ENCODE data around the gene EME1.

EME1 gene

DNA sequence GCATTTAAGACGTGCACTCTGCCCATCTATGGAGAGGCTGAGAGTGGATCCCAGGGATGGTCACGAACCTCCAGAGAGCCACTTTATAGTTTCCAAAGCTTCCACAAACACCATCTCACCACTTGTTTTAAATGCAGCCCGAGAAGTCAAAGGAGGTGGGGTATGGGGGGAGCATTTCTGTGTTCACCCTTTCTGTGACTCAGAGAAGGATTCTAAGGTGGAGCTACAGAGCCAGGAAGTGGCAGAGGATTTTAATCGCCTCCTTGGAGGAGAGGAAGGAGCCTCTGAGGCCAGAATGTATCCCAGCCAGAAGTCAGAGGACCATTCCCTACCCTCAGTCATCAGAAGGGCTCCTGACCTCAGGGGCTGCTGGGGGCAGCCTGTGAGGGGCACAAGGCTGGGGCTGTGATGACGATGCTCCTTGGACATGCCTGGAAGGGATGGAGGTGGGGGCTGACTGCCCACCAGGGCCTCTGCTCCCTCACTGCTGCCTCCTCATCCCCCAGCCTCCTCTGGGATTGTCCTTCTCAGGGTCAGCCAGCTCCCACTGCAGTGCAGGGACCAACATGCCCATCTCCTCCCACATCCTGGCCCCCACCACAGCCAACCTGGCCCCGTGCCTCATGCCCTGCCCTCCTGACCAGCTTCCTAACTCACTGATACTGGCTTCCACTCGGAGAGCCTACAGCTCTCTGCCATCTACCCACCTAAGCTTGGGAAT, 24.3 kb upstream of the EME1 start:
- DNase-seq = no peak

DNA sequence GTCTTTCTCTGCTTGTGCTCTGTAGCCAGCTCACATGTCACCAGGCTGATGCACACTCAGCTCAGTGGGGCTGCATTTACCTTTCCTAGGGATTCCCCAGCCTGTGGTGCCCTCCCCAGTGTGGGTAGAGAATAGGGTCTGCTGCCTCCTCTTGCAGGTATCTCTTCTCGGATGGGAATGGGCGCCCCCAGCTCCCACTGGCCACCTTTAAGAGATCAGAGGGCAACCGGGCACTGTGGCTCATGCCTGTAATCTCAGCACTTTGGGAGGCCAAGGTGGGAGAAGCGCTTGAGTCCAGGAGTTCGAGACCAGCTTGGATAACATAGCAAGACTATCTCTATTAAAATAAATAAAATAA, 23.8 kb upstream of the EME1 start:
- no peak for DNase-seq

DNA sequence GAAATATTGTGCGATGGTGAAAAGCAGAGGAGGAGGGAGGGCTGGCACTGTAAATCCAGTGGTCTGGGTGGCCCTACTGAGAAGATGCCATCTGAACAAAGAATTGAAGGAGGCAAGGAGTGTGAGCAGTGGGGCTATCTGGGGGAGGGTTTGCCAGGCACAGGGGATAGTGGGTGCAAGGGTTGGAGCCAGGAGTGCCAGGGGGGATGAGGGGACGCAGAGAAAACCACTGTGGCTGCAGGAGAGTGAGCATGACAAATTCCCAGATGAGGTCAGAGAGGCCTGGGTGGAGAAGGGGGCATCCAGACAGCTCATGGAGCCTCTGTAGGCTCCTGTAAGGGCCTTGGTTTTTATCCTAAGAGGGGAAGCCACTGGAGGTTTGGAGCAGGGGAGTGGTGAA, 22.3 kb upstream of the EME1 start:
- DNase-seq = no peak

DNA sequence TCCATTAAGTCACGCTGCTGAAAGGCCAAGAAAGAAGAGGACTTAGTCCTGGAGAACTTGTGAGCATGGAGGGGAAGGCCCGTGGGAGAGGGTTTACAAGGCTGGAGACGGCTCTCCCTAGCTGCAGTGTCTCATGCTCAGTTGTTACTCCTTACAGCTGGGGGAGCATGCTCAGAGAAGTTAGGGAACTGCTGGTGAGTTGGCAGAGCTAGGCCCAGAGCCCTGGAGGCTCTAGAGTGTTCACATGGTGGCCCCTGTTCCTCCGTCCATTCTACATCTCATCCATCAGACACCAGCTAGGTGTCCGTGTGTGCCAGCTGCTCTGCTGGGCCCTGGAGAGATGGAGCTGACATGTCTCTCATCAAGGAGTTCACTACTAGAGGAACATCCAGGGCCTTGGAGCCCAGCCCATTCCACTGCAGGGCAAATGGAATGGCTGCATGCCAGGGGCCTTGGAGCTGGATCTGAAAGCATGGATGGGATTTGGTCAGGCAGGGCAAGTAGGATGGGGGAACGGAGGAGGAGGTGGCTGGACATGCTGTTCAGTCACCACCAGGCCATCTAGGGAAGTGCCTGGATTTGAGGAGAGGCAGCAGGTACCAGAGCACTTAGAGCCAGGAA, 20.8 kb upstream of the EME1 start:
- no peak for DNase-seq

DNA sequence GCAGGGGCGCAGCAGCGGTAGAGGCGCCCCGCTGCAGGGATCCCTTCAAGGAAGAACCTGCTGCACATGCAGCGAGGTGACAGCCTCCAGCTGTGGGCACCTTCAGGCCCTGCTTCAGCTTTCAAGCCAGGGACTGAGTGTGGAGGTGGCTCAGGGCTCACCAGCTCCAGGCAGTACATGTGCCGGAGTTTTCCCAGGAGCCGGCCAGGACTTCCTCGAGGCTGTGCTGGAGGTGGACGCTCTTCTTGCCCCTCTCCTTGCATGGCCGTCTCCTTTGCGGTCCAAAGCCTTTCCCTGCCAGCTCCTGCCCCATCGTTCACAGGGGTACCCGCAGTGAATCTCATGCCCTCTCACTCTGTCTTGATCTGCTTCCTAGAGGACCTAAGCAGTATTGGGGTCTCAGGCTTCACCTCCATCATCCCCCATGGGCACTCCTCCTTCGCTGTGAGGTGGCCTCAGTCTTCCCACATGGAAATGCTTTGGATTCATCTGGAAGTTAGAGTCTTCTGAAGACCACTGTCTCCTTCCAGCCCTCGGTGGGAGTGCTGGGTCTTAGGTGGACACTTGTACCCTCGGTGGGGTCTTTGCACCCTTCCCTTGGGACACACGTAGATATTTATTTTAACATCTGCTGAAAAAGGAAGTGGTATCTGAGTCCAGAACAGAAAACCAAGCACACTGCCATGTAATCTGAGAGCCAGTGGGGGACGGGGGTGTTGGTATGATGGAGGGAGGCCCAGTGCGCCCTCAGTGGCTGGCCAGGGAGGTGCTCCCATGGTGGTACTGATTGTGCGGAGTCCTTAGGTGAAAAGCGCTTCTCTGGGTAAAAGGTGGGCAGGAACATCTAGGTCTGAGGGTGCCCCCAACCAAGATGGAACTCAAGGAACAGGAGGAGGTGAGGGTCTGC, 20.1 kb upstream of the EME1 start:
- DNase-seq = no peak

DNA sequence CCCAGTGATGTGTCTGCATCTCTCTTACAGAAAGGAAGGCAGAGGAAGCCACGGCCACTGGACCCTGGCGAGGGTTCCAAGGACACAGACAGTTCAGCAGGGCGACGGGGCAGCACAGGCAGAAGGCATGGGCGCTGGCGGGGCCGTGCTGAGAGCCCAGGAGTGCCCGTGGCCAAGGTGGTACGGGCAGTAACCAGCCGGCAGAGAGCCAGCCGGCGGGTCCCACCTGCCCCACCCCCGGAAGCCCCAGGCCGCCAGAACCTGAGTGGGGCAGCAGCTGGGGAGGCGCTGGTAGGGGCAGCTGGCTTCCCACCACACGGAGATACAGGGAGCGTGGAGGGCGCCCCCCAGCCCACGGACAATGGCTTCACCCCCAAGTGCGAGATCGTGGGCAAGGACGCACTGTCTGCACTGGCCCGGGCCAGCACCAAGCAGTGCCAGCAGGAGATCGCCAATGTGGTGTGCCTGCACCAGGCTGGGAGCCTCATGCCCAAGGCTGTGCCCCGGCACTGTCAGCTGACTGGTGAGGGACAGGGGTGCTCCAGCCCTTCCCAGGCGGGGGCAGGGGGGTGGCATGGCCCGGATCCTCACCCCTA, 19.3 kb upstream of the EME1 start:
- DNase-seq = no peak

DNA sequence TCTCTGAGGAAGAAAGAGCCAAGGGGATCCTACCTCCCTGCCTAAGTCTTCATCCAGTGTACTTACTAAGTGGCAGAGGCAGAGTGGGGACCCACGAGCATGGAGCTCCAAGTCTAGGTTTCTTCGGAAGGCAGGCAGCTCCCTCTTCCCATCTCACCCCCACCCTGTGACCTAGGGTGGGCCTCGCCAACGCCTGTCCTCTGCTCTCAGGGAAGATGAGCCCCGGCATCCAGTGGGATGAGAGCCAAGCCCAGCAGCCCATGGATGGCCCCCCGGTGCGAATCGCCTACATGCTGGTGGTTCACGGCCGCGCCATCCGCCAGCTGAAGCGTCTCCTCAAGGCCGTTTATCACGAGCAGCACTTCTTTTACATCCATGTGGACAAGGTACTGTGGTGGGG, 18.8 kb upstream of the EME1 start:
- DNase-seq = no peak

DNA sequence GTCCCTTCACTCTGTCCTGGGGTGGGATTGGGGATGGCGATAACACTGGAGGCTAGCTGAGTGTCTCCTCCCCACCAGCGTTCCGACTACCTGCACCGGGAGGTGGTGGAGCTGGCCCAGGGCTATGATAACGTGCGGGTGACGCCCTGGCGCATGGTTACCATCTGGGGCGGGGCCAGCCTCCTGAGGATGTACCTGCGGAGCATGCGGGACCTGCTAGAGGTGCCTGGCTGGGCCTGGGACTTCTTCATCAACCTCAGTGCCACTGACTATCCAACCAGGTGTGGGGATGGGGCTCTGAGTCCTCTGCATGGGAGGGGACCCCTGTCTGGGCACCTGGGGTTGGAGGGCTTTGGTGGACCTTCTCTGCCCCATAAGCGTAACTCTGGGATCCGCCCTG, 18.3 kb upstream of the EME1 start:
- DNase-seq = no peak

DNA sequence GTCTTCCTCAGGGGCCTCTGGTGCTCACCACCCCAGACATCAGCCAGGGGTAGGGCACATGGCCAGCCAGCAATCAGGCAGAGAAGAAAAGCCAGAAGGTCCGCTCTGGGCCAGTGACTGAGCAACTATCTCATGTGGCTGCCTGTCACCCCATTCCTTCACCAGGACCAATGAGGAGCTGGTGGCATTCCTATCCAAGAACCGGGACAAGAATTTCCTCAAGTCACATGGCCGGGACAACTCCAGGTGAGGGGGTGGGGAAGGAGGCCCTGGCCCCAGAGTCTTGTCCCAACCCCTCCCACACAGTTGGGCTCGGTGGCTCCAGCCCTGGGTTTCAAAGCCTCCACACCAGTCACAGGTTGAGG, 17.7 kb upstream of the EME1 start:
- no peak for DNase-seq

DNA sequence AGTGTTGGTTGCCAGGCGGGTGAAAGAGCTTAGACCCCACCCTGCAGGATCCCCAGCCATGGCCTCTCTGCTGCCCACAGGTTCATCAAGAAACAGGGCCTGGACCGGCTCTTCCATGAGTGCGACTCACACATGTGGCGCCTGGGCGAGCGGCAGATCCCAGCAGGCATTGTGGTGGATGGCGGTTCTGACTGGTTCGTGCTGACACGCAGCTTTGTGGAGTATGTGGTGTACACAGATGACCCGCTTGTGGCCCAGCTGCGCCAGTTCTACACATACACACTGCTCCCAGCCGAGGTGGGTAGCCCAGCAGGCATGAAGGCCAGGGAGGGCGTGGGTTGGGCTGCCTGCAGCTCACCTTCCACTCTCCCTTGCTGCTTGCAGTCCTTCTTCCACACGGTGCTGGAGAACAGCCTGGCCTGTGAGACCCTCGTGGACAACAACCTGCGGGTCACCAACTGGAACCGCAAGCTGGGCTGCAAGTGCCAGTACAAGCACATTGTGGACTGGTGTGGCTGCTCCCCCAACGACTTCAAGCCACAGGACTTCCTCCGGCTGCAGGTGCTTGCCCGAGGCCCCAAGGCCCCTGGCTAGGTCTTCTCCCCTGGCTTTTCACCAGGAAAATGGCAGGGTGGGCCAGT, 17.2 kb upstream of the EME1 start:
- no peak for DNase-seq

DNA sequence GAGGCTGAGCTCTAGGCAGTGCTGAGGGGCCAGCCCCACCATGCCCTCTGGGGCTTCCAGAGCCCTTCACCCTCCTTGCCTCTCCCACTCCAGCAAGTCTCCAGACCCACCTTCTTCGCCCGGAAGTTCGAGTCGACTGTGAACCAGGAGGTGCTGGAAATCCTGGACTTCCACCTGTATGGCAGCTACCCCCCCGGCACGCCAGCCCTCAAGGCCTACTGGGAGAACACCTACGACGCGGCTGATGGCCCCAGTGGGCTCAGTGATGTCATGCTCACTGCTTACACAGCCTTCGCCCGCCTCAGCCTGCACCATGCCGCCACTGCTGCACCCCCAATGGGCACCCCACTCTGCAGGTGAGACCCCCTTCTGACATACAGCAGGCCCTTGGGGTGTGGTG, 16.6 kb upstream of the EME1 start:
- no peak for DNase-seq

DNA sequence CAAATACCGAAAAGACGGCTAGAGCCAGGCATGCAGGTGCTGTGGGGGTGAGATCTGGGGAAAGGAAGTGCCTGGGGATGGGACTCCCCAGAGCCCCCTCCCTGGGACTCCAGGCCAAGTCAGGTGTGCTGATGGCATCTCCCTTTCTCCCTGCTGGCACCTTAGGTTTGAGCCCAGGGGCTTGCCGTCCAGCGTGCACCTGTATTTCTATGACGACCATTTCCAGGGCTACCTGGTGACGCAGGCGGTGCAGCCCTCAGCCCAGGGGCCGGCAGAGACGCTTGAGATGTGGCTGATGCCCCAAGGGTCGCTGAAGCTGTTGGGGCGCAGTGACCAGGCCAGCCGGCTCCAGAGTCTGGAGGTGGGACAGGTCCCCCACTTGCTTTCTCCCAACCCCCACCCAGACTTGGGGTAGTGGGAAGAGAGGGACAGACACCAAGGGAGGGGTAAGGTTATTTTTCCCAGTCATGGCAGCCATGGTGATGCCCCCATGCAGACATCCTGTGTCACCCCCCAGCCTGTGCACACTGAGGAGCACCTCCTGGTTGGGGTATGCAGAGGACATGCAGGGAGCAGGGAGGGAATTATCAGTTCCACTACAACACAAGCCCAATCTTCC, 16.0 kb upstream of the EME1 start:
- DNase-seq = no peak

DNA sequence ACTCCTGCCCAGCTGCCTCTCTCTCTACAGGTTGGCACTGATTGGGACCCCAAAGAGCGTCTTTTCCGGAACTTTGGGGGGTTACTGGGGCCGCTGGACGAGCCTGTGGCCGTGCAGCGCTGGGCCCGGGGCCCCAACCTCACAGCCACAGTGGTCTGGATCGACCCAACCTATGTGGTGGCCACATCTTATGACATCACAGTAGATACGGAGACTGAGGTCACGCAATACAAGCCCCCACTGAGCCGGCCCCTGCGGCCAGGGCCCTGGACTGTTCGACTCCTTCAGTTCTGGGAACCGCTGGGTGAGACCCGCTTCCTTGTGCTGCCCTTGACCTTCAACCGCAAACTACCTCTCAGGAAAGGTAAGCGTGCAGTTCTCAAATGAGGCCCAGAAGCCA, 14.9 kb upstream of the EME1 start:
- DNase-seq = no peak

DNA sequence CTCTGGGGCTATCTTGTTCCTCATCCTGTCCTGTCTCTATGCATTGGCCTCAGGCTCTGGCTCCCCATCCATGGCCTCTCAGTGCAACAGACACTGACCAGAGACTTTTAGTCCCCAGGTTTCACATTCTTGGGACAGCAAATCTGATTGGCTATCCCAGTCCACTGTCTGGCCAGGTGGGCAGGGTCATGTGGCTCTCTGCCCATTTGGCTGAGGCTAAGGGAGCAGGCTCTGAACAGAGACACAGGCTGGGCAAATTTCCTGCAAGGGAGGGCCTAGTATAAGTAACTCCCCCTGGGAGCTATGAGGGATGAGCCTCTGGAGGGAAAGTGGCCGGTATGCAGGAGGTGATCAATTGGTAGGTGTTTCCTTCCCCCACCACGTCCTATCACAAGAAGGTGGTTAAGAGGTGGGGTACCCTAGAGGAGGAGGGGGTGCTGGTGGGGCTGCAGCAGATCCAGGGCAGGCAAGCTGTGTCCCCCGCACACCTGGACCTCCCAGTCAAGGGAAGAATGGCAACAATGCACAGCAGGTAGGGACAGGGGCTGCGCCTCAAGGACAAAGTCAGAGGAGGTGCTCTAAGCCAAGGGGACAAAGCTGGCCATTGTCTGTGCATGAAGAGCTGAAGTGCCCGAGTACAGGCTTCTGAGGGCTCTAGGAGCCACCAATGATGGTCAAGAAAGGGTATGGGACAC, 13.9 kb upstream of the EME1 start:
- no peak for DNase-seq

DNA sequence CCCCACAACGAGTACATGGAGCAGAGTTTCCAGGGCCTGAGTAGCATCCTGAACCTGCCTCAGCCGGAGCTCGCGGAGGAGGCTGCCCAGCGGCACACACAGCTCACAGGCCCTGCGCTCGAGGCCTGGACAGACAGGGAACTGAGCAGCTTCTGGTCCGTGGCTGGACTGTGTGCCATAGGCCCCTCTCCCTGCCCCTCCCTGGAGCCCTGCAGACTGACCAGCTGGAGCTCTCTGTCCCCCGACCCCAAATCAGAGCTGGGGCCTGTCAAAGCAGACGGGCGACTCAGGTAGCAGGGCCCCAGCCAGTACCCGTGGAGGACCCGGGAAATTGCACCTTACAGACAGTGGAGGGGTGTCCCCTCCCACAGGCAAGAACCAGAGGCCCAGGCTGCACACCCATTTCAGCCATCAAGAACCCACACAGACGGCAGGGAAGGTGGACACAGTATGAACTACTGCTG, 13.0 kb upstream of the EME1 start:
- DNase-seq = no peak

DNA sequence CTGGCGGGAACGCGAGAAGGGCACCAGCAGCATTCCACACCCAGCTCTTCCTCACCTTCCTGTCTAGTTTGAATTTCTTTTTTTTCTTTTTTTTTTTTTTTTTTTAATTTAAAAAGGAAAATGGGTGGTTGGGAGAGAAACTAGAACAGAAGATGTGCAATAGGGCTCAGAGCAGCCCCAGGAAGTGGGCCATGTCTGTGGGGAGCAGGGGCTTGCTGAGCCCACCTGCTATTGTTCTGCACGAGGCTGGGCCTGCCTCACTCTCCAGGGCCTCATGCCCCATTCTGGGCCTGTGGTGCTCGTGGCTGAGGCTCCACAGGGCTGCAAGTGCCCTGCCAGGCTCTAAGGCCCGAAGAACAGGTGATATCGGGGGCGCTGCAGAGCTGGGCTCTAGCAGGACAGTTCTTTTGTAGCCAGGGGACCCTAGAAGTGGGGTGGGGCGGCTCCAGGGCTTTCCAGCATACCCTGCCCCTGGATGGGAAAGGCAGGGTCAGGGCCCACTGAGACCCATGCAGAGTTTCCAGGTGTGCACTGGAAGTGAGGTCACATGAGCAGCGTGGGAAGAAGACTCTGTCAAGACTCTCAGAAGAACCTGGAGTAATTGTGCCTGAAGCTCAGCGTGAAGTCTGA, 12.4 kb upstream of the EME1 start:
- DNase-seq = no peak

DNA sequence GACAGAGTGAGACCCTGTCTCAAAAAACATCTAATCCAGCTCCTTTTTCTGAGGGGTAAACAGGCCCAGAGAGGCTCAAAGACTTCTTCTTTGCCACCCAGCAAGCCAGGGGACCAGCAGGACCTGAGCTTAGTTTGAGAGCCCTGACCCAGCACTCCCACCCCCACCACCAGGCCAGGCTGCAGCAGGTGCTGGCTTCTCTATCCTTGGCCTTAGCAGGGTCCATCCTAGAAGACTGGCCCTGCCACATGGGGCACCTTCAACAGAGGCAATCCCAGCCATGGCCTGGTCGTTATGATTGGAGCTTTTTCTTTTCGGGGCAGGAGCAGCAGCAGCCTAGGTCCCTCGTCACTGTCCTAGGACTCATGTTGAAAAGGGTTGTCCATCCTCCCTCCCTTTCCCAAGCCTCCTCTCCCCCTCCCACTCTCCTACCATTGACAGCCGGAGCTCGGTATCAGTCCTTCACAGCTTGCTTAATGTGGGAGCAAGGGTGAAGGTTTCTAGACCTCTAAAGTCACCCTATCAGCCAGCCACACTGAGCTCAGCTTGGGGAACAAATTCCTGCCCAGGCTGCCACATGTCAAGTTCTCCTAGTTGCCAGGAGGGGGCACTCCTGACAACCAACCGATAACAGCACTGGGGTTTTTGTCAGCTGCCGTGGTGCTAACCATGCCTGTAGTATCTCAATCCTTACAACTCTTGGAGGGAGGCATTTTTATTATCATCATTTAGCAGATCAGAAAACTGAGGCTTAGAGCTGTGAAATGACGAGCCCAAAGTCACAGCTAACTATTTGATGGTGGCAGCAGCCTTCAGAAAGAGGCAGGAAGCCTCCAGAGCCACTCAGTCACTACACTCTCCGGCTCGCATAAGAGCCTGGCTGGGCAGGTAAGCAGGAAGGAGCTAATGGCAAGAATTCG, 11.2 kb upstream of the EME1 start:
- peak; percentile 41 for DNase-seq

DNA sequence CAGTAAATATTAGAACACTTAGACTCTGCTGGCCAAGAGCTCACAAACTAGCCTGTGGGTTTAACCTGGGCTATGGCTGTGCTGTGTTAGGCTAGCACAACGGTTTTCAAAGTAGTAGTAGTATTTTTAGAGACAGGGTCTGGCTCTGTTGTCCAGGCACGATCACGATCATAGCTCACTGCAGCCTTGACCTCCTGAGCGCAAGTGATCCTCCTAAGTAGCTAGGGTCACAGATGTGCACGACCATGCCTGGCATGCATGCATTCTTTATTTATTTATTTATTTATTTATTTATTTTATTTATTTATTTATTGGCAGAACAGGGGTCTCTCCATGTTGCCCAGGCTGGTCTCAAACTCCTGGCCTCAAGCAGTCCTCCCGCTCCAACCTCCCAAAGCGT, 10.4 kb upstream of the EME1 start:
- DNase-seq = no peak

DNA sequence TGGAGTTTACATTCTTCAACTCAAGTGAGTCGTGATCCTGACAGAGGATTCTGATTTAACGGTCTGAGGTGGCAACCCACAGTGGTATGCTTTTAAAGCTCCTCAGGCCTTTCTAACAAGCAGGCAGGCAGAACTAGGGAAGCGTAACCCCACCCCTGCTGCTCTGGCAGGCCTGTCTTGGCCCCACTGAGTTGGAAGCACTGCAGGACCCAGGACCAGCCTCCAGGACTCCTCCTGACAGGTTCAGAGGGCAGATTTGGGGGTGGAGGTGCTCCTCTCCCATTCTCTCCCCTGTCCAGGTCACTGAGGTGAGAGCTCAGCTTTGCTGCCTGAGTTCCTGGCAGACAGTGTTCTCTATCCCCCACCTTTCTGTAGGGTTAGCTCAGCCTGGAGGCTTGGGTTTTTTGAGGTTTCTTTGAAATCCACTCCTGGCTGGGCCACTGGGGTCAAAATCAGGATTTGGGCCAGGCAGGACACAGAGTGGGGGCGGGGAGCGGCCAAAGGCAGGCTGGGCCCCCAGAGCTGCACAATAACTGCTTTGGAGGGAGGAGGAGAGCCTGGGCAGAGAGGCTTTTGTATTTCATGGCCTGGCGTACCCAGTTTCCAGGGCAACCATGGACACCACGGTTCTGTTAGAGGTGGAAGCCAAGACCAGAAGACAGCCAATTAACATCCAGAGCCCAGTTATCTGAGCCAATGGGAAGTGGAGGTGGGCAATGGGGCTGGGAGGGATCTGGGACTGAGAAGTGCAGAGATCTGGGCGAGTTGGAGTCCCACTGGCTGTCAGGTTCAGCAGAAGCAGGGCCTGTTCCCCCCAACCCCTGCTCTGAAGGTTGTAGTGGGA, 9.6 kb upstream of the EME1 start:
- no peak for DNase-seq

Data from activated effector memory CD4-positive, alpha-beta T cell treated with Interleukin-2 at 50 U/mL for 16 hours (primary cell).